ENCODE data around the gene SYNE1. TPM values are rescaled to one million over a fixed set of nuclear protein-coding genes. Genes with fewer than 3 reads are reported as not detected.
A peak's percentile ranks its signal among the peaks of the same experiment; 100 is the strongest.

SYNE1 gene
- total RNA-seq, 1 experiment from 2014 or later: 6.5 TPM

DNA sequence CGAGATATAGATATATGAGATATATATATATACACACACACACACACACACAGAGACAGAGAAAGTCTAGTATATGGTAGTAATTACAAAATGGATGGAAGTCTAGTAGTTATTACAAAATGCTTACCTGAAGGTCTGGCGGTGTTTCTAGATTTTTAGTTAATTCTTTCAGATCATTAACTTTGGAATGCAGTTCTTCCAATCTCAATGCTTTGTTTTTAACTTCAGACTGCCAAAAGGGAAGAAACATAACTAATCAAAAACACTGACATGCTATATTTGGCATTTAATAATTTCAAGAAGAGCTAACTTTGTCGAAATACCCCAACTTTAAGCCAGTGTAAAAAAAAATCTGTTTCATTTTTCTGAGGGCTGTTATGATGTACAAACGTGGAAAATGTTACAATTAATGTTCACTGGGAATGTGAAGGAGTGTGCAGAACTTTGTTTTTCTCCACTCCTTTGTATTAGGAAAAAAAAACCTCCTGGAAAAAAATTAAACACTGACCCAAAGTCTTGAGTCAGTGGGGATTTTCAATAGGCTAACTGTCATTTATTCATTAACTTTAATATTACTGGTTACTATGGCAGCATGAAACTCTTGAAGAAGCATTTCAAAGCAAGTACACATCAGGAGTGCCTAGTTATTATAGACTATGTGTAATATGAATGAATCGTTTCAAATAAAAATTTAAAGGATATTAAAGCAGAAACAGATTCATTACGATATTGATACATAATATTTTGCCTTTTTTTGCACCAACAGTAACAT, 232.9 kb downstream of the SYNE1 start (continued):
- TF ChIP-seq, protein P1, sequence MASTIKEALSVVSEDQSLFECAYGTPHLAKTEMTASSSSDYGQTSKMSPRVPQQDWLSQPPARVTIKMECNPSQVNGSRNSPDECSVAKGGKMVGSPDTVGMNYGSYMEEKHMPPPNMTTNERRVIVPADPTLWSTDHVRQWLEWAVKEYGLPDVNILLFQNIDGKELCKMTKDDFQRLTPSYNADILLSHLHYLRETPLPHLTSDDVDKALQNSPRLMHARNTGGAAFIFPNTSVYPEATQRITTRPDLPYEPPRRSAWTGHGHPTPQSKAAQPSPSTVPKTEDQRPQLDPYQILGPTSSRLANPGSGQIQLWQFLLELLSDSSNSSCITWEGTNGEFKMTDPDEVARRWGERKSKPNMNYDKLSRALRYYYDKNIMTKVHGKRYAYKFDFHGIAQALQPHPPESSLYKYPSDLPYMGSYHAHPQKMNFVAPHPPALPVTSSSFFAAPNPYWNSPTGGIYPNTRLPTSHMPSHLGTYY (CRISPR knock-in tag; IDR thresholded peaks at IDR 0.05): no peak
- TF ChIP-seq NR3C1 (CRISPR knock-in tag; conservative IDR thresholded peaks at IDR 0.05; ENCODE audit: low read depth) (no peak), TEAD4 (CRISPR knock-in tag; IDR thresholded peaks at IDR 0.05) (no peak), SOX15 (CRISPR knock-in tag; IDR thresholded peaks at IDR 0.05) (no peak), CREB1 (CRISPR knock-in tag; IDR thresholded peaks at IDR 0.05) (no peak), MXD4 (CRISPR knock-in tag; IDR thresholded peaks at IDR 0.05; ENCODE audit: borderline replicate concordance) (no peak)
- TF ChIP-seq, protein P2, sequence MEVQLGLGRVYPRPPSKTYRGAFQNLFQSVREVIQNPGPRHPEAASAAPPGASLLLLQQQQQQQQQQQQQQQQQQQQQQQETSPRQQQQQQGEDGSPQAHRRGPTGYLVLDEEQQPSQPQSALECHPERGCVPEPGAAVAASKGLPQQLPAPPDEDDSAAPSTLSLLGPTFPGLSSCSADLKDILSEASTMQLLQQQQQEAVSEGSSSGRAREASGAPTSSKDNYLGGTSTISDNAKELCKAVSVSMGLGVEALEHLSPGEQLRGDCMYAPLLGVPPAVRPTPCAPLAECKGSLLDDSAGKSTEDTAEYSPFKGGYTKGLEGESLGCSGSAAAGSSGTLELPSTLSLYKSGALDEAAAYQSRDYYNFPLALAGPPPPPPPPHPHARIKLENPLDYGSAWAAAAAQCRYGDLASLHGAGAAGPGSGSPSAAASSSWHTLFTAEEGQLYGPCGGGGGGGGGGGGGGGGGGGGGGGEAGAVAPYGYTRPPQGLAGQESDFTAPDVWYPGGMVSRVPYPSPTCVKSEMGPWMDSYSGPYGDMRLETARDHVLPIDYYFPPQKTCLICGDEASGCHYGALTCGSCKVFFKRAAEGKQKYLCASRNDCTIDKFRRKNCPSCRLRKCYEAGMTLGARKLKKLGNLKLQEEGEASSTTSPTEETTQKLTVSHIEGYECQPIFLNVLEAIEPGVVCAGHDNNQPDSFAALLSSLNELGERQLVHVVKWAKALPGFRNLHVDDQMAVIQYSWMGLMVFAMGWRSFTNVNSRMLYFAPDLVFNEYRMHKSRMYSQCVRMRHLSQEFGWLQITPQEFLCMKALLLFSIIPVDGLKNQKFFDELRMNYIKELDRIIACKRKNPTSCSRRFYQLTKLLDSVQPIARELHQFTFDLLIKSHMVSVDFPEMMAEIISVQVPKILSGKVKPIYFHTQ (CRISPR knock-in tag; IDR thresholded peaks at IDR 0.05): no peak

DNA sequence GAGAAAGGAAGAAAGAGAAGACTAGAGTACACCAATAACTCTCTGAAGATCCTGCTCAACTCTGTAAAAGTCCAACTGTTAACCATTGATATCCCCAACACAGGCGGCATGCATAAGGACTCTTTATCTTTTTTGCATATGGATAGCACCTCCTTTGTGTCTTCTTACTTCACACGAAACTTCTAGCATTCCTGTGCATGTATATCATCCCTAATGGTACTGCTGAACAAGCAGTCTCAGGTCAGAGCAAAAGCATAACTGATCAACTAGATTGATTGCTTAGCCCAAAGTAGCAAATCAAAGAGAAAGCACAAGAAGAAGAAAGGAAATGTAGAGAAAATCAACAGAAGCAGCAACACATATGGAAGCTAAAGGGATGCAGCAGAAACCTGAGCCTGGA, 234.4 kb downstream of the SYNE1 start:
- CTCF ChIA-PET: no interaction called here
- Mint-ChIP-seq H3K27me3 (ENCODE audit: low read depth) (no peaks in the 10 kb centered on the region), H3K36me3 (no peaks in the 10 kb centered on the region), H3K4me3 (no peak overlapping the region), H3K9me3 (no peaks in the 10 kb centered on the region; the same call in 1 of the 2 replicates), H3K4me1 (peaks cover 8% of the 10 kb centered on the region), H3K27ac (no peak overlapping the region)
- DNase-seq (ENCODE audit: low spot score) (no peak), ATAC-seq (peak; percentile 39)
- POLR2A ChIA-PET: no interaction called here
- TF ChIP-seq, protein P3, sequence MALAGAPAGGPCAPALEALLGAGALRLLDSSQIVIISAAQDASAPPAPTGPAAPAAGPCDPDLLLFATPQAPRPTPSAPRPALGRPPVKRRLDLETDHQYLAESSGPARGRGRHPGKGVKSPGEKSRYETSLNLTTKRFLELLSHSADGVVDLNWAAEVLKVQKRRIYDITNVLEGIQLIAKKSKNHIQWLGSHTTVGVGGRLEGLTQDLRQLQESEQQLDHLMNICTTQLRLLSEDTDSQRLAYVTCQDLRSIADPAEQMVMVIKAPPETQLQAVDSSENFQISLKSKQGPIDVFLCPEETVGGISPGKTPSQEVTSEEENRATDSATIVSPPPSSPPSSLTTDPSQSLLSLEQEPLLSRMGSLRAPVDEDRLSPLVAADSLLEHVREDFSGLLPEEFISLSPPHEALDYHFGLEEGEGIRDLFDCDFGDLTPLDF (CRISPR knock-in tag; IDR thresholded peaks at IDR 0.05): no peak
- TF ChIP-seq, protein P4, sequence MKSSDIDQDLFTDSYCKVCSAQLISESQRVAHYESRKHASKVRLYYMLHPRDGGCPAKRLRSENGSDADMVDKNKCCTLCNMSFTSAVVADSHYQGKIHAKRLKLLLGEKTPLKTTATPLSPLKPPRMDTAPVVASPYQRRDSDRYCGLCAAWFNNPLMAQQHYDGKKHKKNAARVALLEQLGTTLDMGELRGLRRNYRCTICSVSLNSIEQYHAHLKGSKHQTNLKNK (CRISPR knock-in tag; IDR thresholded peaks at IDR 0.05): no peak
- no peak for TF ChIP-seq ZNF263 (CRISPR knock-in tag; IDR thresholded peaks at IDR 0.05; ENCODE audit: low read depth)
- TF ChIP-seq, protein P5, sequence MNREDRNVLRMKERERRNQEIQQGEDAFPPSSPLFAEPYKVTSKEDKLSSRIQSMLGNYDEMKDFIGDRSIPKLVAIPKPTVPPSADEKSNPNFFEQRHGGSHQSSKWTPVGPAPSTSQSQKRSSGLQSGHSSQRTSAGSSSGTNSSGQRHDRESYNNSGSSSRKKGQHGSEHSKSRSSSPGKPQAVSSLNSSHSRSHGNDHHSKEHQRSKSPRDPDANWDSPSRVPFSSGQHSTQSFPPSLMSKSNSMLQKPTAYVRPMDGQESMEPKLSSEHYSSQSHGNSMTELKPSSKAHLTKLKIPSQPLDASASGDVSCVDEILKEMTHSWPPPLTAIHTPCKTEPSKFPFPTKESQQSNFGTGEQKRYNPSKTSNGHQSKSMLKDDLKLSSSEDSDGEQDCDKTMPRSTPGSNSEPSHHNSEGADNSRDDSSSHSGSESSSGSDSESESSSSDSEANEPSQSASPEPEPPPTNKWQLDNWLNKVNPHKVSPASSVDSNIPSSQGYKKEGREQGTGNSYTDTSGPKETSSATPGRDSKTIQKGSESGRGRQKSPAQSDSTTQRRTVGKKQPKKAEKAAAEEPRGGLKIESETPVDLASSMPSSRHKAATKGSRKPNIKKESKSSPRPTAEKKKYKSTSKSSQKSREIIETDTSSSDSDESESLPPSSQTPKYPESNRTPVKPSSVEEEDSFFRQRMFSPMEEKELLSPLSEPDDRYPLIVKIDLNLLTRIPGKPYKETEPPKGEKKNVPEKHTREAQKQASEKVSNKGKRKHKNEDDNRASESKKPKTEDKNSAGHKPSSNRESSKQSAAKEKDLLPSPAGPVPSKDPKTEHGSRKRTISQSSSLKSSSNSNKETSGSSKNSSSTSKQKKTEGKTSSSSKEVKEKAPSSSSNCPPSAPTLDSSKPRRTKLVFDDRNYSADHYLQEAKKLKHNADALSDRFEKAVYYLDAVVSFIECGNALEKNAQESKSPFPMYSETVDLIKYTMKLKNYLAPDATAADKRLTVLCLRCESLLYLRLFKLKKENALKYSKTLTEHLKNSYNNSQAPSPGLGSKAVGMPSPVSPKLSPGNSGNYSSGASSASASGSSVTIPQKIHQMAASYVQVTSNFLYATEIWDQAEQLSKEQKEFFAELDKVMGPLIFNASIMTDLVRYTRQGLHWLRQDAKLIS (CRISPR knock-in tag; IDR thresholded peaks at IDR 0.05; ENCODE audit: borderline replicate concordance): no peak
- no peak for TF ChIP-seq FOXJ3 (CRISPR knock-in tag; IDR thresholded peaks at IDR 0.05; ENCODE audit: borderline replicate concordance)
- TF ChIP-seq, protein P6, sequence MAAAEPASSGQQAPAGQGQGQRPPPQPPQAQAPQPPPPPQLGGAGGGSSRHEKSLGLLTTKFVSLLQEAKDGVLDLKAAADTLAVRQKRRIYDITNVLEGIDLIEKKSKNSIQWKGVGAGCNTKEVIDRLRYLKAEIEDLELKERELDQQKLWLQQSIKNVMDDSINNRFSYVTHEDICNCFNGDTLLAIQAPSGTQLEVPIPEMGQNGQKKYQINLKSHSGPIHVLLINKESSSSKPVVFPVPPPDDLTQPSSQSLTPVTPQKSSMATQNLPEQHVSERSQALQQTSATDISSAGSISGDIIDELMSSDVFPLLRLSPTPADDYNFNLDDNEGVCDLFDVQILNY (CRISPR knock-in tag; IDR thresholded peaks at IDR 0.05): no peak
- TF ChIP-seq PRRX2 (CRISPR knock-in tag; IDR thresholded peaks at IDR 0.05): no peak
- TF ChIP-seq, protein P1 (CRISPR knock-in tag; IDR thresholded peaks at IDR 0.05): no peak
- TF ChIP-seq, protein P7, sequence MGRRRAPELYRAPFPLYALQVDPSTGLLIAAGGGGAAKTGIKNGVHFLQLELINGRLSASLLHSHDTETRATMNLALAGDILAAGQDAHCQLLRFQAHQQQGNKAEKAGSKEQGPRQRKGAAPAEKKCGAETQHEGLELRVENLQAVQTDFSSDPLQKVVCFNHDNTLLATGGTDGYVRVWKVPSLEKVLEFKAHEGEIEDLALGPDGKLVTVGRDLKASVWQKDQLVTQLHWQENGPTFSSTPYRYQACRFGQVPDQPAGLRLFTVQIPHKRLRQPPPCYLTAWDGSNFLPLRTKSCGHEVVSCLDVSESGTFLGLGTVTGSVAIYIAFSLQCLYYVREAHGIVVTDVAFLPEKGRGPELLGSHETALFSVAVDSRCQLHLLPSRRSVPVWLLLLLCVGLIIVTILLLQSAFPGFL (CRISPR knock-in tag; IDR thresholded peaks at IDR 0.05; ENCODE audit: borderline replicate concordance): no peak
- TF ChIP-seq JUN (CRISPR knock-in tag; IDR thresholded peaks at IDR 0.05): no peak
- TF ChIP-seq TP53 (CRISPR knock-in tag; IDR thresholded peaks at IDR 0.05): no peak
- TF ChIP-seq NR3C1 (CRISPR knock-in tag; conservative IDR thresholded peaks at IDR 0.05; ENCODE audit: low read depth): no peak
- no peak for TF ChIP-seq HMGA2 (CRISPR knock-in tag; IDR thresholded peaks at IDR 0.05)
- no peak for TF ChIP-seq ESRRA (CRISPR knock-in tag; IDR thresholded peaks at IDR 0.05; ENCODE audit: borderline replicate concordance)

All from WTC11 (cell line).